Epithelial cell of proximal tubule (primary cell): ENCODE data around the gene PAFAH2. TPM values are rescaled to one million over a fixed set of nuclear protein-coding genes. Genes with fewer than 3 reads are reported as not detected.

Experiments used
- DNase-seq: peaks from one replicate; pipeline ENCODE4 v3.0.0-alpha.2; 2011; ENCODE audit warnings: low read depth
- H3K4me3 ChIP-seq: 2 replicates; pipeline ENCODE4 v1.5.1; 2011; ENCODE audit warnings: low read depth, mild to moderate bottlenecking, low read length
- total RNA-seq: library from RNA; depleted of rRNA; stranded (reverse); fragments of >200 nt; gene quantifications from 2 replicates; pipeline ENCODE4 v1.2.3, GENCODE V29; 2015
- TF ChIP-seq, protein P1 (sequence below): conservative IDR thresholded peaks from 2 replicates; pipeline ENCODE4 v1.5.1; 2012; ENCODE audit warnings: low read depth, mild to moderate bottlenecking, low read length

The PAFAH2 gene
- total RNA-seq, 1 donor from 2014 or later = 12.0 TPM

GRCh38 chr1:25918615-25919014 is 79.2 kb downstream of the PAFAH2 start:
- DNase-seq = no peak
- TF ChIP-seq, protein P1, sequence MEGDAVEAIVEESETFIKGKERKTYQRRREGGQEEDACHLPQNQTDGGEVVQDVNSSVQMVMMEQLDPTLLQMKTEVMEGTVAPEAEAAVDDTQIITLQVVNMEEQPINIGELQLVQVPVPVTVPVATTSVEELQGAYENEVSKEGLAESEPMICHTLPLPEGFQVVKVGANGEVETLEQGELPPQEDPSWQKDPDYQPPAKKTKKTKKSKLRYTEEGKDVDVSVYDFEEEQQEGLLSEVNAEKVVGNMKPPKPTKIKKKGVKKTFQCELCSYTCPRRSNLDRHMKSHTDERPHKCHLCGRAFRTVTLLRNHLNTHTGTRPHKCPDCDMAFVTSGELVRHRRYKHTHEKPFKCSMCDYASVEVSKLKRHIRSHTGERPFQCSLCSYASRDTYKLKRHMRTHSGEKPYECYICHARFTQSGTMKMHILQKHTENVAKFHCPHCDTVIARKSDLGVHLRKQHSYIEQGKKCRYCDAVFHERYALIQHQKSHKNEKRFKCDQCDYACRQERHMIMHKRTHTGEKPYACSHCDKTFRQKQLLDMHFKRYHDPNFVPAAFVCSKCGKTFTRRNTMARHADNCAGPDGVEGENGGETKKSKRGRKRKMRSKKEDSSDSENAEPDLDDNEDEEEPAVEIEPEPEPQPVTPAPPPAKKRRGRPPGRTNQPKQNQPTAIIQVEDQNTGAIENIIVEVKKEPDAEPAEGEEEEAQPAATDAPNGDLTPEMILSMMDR = no peak
- no peak overlapping the region for H3K4me3 ChIP-seq

DNA sequence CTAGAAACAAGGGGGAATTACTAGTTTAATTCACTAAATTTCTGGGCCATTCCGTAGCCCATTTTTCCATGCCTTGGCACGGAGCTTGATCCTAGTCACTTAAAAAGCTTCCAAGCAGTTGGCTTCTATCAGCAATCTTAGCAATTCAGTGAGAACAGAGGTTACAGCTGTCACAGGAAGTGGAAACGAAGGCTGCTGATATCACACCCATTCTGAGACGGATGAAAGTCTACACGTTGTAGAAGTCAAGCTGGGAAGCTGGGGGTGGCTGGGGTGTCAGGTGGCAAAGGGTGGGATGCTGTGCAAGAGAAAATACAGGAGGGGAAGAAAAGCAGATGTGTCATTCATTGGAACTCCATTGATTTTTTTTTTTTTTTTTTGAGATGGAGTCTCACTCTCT is 79.9 kb downstream of the PAFAH2 start:
- no peak overlapping the region for H3K4me3 ChIP-seq
- DNase-seq = no peak
- TF ChIP-seq, protein P1 = no peak

DNA sequence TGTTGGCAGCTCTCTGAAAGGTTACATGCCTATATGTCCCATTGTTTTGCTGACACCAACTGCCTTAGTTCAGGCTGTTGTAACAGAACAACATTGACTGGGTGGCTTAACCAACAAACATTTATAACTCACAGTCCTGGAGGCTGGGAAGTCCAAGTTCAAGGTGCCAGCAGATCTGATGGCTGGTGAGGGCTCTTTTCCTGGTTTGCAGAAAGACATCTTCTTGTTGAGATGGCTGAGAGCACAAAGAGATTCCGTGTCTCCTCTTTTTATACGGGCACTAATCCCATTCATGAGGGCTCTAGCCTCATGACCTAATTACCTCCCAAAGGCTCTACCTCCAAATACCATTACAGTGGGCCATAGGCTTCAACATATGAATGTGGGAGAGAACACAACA is 81.4 kb downstream of the PAFAH2 start:
- H3K4me3 ChIP-seq = no peak overlapping the region
- TF ChIP-seq, protein P1 = no peak
- no peak for DNase-seq

GRCh38 chr1:25914074-25914995 is 83.5 kb downstream of the PAFAH2 start:
- DNase-seq = no peak
- TF ChIP-seq, protein P1 = no peak
- H3K4me3 ChIP-seq = no peak overlapping the region

GRCh38 chr1:25913206-25913605 is 84.7 kb downstream of the PAFAH2 start:
- no peak for DNase-seq
- no peak overlapping the region for H3K4me3 ChIP-seq
- TF ChIP-seq, protein P1 = no peak

GRCh38 chr1:25912076-25912831 is 85.6 kb downstream of the PAFAH2 start:
- TF ChIP-seq, protein P1 = no peak
- no peak for DNase-seq
- H3K4me3 ChIP-seq = no peak overlapping the region
